SJCRH30 (cell line): ENCODE results near the gene LTF. TPM values are rescaled to one million over a fixed set of nuclear protein-coding genes. Genes with fewer than 3 reads are reported as not detected.
"Not testable (repeated sequence)": the region's sequence is repeated elsewhere in the genome, so short reads cannot be mapped to it uniquely, and the experiment has no call there.

Experiments
- DNase-seq, 2 experiments: peaks; one replicate each; pipeline ENCODE4 v3.0.0-alpha.2; 2015 to 2020
- H3K27ac ChIP-seq: fragments of 250-450 bp; sonication (Bioruptor Pico); 2 replicates; pipeline ENCODE4 v1.5.1; 2020; ENCODE audit warnings: mild to moderate bottlenecking, moderate library complexity
- H3K27me3 ChIP-seq: fragments of 250-450 bp; sonication (Bioruptor Pico); 2 replicates; pipeline ENCODE4 v1.5.1; 2020; ENCODE audit warnings: mild to moderate bottlenecking, moderate library complexity
- H3K36me3 ChIP-seq: fragments of 250-450 bp; sonication (Bioruptor Pico); 2 replicates; pipeline ENCODE4 v1.5.1; 2020; ENCODE audit warnings: mild to moderate bottlenecking, moderate library complexity
- H3K4me1 ChIP-seq: fragments of 250-450 bp; sonication (Bioruptor Pico); 2 replicates; pipeline ENCODE4 v1.5.1; 2020; ENCODE audit warnings: mild to moderate bottlenecking, moderate library complexity
- H3K4me3 ChIP-seq: fragments of 250-450 bp; sonication (Bioruptor Pico); 2 replicates; pipeline ENCODE4 v1.5.1; 2020; ENCODE audit warnings: mild to moderate bottlenecking, moderate library complexity
- H3K9me3 ChIP-seq: fragments of 250-450 bp; sonication (Bioruptor Pico); replicated peaks from 2 replicates; pipeline ENCODE4 v1.5.1; 2020; ENCODE audit warnings: mild to moderate bottlenecking, moderate library complexity
- total RNA-seq: library from RNA; depleted of rRNA; stranded (reverse); fragments of >200 nt; shearing (Covaris generic); gene quantifications from 2 replicates; pipeline ENCODE4 v1.2.3, GENCODE V29; 2014; rRNA removed

Gene LTF
- total RNA-seq, 1 experiment from 2014 or later: not detected

- Histone ChIP-seq H3K4me1 (no peaks in the 10 kb centered on the region), H3K27me3 (no peaks in the 10 kb centered on the region), H3K27ac (no peak overlapping the region), H3K9me3 (no peaks in the 10 kb centered on the region), H3K36me3 (no peaks in the 10 kb centered on the region), H3K4me3 (no peak overlapping the region)
- no peak for DNase-seq
Measured at GRCh38 chr3:46395210-46395661, 69.5 kb downstream of the LTF start.

DNA sequence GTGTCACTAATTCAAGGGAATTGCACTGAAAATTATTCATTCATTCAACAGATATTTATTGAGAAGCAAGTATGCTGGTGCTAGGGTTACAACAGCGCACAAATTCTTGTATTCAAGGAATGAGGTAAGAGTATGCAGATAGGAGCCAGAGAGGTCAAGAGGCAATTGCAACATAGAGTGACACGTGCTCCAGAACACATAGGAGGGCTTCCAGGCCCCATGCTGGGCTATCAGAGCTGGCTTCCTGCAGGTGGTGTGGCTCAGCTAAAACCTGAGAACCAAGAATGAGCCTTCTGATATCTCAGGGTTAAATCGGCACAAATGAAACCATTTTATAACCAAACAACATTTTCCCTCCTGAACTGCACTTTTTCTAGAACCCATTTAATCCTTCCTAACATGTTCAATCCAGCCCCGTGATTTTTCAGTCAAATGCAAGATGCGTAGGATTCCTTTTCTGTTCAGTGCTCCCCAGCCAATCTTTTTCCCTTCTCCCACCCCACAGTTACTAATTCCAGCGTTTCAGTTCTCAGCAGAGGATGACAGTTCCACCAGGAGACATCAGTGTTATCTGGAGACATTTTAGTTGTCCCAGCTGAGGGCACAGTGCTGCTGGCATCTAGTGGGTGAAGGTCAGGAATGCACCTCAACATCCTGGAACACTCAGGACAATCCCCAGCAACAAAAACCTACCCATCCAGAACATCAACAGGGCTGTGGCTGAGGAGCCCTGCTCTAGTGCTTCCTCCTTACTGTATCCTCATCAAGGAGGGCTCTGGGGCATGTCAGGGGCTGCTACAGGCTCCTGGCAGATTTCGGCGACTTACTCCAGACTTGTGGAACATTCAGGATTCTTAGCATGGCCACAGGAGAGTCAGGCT, 70.9 kb downstream of the LTF start:
- Histone ChIP-seq H3K27me3 (no peaks in the 10 kb centered on the region), H3K27ac (no peak overlapping the region), H3K36me3 (no peaks in the 10 kb centered on the region), H3K9me3 (no peaks in the 10 kb centered on the region), H3K4me1 (no peaks in the 10 kb centered on the region), H3K4me3 (no peak overlapping the region)
- no peak for DNase-seq

DNA sequence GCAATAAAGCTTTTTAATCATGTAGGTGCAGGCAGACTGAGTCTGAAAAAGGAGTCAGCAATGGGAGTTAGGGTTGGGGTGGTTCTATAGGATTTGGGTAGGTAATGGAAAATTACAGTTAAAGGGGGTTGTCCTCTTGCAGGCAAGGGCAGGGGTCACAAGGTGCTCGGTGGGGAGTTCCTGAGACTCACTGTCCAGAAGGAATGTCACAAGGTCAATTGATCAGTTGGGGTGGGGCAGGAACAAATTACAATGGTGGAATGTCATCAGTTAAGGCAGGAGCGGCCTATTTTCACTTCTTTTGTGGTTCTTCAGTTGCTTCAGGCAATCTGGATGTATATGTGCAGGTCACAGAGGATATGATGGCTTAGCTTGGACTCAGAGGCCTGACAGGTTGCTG, 71.7 kb downstream of the LTF start:
- no peak for DNase-seq
- H3K9me3 ChIP-seq: no peaks in the 10 kb centered on the region
- no peak overlapping the region for H3K4me3 ChIP-seq
- H3K36me3 ChIP-seq: no peaks in the 10 kb centered on the region
- H3K27me3 ChIP-seq: no peaks in the 10 kb centered on the region
- no peak overlapping the region for H3K27ac ChIP-seq
- H3K4me1 ChIP-seq: no peaks in the 10 kb centered on the region

DNA sequence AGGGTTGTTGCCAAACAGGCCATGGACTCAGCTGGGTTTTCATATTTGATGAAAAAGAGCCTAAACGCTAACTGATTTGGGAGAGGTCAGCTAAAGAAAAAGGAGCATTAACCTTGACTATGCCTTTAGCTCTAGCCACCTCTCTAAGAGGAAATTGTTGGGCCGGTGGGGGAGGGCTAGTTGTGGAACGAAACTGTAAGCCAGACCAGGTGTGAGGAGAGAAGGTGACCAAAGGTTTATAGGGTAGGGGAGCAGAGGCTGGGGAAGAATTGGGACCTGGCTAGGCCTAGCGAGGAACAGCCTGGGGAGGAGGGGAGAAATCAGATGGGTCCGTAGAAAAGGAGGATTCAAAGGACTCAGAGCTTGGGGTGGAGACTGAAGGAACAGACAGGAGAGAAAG, 73.2 kb downstream of the LTF start:
- H3K27ac ChIP-seq, H3K27me3 ChIP-seq, H3K4me1 ChIP-seq, DNase-seq, H3K36me3 ChIP-seq, H3K9me3 ChIP-seq, H3K4me3 ChIP-seq: not testable (repeated sequence)

DNA sequence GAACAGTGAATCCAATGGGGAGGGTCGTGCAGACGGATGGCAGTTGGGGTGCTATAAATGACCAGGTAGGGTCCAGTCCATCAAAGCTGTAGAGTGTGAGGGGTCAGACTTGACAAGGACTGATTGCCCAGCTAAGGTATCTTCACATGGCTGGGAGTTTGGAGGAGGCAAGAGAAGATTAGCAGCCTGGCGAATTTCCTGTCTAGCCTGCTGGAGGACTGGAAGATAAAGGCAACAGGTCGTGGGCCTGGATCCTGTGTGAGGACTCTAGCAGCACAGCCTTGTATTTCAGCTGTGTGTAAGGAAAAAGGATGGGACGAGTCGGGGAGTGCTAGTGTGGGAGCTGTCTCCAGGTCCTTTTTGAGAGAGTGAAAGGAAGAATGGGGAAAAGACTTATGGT, 75.4 kb downstream of the LTF start:
- Histone ChIP-seq H3K4me1 (no peaks in the 10 kb centered on the region), H3K9me3 (no peaks in the 10 kb centered on the region), H3K36me3 (no peaks in the 10 kb centered on the region), H3K27ac (no peak overlapping the region), H3K27me3 (no peaks in the 10 kb centered on the region), H3K4me3 (no peak overlapping the region)
- DNase-seq: no peak

- H3K4me3 ChIP-seq, H3K27ac ChIP-seq, H3K36me3 ChIP-seq, H3K27me3 ChIP-seq, H3K9me3 ChIP-seq, H3K4me1 ChIP-seq, DNase-seq: not testable (repeated sequence)
Measured at GRCh38 chr3:46388847-46389246, 75.9 kb downstream of the LTF start.

GRCh38 chr3:46386205-46386604, 78.5 kb downstream of the LTF start:
- Histone ChIP-seq H3K36me3 (no peaks in the 10 kb centered on the region), H3K9me3 (no peaks in the 10 kb centered on the region), H3K27me3 (no peaks in the 10 kb centered on the region), H3K4me1 (no peaks in the 10 kb centered on the region), H3K4me3 (no peak overlapping the region), H3K27ac (no peak overlapping the region)
- DNase-seq: no peak

Other genes starting within 250 kb of the LTF start
- gene CCR3, start 222.4 kb downstream of the LTF start, total RNA-seq: not detected in 2 replicates
- gene CCR2, start 110.8 kb downstream of the LTF start, total RNA-seq: not detected in 2 replicates
- not detected in 2 replicates for gene CCR5, start 94.0 kb downstream of the LTF start, total RNA-seq
- not detected in 2 replicates for gene CCRL2, start 57.6 kb downstream of the LTF start, total RNA-seq
- gene RTP3, start 33.1 kb upstream of the LTF start, total RNA-seq: not detected in 2 replicates
- not detected in 2 replicates for gene LRRC2, start 101.4 kb upstream of the LTF start, total RNA-seq
- not detected in 2 replicates for gene FAM240A, start 147.6 kb upstream of the LTF start, total RNA-seq
- 6.5 and 9.4 TPM in 2 replicates for gene ALS2CL, start 228.8 kb upstream of the LTF start, total RNA-seq
- 0.08 and 0.10 TPM in 2 replicates for gene TMIE, start 236.5 kb upstream of the LTF start, total RNA-seq